Stimulated activated CD4-positive, alpha-beta T cell treated with anti-CD3 and anti-CD28 coated beads, Interleukin-4, amount 100 ng/mL, for 48 hours (primary cell): ENCODE results near the gene PTPN12.
"Not testable (repeated sequence)": the region's sequence is repeated elsewhere in the genome, so short reads cannot be mapped to it uniquely, and the experiment has no call there.

Experiments
- DNase-seq, 2 donors: peaks; one replicate each; pipeline ENCODE4 v3.0.0-alpha.2; 2020; ENCODE audit warnings: low read depth in 2 of 2

The PTPN12 gene

DNA sequence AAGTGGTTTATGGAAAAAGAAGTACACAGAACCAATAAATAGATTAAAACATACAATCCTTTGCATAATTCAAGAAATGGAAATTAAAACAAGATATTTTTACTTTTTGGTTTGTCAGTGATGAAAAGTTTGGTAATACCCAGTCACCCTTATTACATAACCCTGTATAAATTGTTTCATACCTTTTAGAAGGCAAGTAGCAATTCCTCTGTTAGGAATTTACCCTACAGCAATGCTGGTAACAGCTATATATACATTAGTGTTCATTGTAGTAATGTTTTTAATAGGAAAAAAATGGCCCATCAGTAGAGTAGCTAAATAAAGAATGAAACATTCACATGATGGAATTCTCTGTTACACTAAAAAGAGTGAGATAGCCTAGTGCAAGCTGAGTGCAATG is 42.7 kb downstream of the PTPN12 start:
- DNase-seq, result no peak

DNA sequence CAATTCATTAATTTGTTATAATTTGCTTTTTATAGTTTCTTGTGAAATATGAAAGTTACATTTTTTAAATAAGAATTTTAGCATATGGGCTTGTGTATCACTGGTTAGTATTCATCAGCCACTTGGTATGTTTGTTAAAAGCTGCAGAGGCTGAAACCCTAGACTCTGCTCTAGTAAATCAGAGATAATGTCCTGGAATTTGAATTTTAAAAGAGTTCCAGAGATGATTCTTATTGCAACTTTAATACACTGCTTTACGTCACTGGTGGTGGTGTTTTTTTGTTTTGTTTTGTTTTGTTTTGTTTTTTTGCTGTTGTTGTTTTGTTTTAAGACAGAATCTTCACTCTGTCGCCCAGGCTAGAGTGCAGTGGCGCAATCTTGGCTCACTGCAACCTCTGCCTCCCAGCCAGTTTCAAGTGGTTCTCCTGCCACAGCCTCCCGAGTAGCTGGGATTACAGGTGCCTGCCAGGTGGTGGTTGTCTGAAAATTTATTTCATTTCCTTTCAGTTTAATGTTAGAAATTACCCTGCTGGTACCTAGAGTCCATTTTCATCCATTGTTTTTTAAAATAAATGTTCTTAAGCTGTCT is 43.8 kb downstream of the PTPN12 start:
- no peak for DNase-seq

- no peak for DNase-seq
These were observed 50.2 kb downstream of the PTPN12 start for GRCh38 chr7:77587272-77587671.

GRCh38 chr7:77600952-77601351 is 63.9 kb downstream of the PTPN12 start:
- no peak for DNase-seq

DNA sequence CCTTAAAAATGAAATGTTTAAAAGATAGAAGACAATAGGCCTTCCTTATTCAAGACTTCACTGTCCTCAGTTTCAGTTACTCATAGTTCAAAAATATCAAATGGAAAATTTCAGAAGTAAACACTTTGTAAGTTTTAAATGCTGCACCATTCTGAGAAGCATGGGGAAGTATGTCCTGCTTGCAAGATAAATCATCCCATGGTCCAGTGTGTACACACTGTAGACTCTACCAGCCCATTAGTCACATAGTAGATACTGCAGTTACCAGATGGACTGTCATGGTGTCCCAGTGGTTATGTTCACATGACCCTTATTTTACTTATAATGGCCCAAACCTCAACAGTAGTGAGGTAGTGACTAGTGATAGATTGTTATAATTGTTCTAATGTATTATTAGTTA is 69.5 kb downstream of the PTPN12 start:
- no peak for DNase-seq

DNA sequence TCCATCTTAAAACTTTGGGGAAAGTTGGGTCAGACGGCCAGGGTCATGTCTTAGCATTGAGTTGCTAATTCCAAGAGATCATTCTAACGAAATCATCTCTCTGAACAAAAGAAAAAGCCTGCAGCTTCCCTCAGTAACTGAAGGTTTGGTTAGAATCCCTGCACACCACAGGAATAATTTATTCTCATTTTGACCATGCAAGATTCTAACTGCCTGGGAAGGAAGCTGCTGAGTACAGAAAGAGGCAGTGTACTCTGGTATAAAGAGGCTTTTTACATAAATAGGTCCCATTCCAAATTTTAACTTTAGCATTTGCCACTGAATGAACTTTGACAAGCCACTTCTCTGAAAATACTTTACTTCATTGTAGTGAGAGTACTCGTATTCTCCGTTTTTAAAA is 82.2 kb downstream of the PTPN12 start:
- DNase-seq, result no peak

- no peak for DNase-seq
These were observed 89.7 kb downstream of the PTPN12 start for GRCh38 chr7:77626586-77627308.

GRCh38 chr7:77627309-77627676 is 90.2 kb downstream of the PTPN12 start:
- DNase-seq, result no peak

DNA sequence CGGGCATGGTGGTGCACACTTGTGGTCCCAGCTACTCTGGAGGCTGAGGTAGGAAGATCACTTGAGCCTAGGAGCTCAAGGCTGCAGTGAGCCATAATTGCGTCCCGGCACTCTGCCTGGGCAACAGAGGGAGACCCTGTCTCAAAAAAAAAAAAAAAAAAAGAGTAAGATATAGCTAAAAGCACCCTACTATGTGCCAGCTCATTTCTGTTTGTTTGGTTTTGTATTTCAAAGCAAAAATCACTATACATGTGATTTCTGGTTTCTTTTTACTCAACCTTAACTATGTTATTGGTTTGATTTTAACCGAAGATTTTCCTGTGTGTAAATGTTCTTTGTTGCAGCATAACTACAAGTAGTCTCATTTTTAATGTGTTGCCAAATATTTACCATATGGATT is 92.7 kb downstream of the PTPN12 start:
- DNase-seq, result no peak

DNA sequence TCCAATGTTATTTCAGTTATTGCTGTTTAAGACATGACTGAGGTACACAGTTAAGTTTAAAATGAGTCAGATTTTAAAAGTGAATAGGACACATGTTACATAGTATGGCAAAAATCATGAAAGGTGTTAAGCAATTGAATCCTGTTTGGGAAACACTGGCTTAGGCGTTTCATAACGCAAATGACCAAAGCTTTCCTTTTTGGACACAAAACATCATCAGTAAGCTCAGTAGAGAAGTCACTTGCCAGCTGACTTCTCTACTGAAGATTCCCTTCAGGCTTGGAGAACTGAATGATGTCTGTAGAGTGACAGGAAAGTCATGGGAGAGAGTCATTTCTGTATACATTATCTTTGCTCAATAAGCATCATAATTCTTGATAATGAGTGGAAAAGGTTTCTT is 94.7 kb downstream of the PTPN12 start:
- no peak for DNase-seq

DNA sequence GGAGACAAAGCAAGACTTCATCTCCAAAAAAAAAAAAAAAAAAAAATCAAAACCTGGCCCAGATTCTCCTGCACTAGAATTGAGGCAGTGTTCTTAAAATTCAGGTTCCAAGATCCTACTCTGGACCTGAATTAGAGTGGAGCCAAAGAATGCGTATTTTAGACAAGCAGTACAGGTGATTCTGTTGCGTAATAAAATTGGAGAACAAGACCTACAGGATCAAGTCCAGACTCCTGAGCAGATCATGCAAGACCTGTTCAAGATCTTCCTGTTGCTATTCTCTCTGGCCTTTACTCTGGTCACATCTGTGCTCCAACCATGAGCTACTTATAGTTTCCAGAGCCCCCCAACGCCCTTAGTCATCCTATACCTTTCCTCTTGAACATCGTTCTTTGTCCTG is 107.7 kb downstream of the PTPN12 start:
- DNase-seq, result no peak

GRCh38 chr7:77648742-77649338 is 111.7 kb downstream of the PTPN12 start:
- no peak for DNase-seq

DNA sequence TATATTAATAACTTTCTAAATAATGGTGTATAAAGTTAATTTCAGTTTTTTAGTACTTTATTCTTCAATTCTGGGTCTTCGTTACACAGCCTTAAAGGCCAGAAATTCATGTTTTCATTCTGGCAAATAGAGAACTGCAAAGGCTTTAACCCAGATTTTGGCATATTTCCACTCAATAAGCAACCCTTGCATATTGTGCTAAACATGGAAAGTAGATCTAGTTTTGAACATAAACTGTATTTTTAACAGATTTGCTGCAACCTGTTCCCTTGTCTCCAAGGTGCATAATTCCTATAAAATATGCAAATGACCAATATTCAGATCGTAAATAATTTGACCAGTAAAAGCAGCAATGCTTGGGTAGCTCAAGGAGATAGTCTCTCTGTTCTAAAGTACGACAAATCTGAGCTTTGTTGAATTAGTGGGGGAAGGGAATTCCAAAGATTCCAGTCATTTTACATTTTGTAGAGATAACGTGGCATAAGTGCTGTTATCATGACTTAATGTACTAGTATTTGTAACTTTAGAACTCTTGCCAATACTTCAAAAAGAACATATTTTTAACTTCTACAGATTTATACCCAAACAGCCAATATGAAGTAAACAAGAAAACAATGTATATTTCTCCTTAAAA is 112.7 kb downstream of the PTPN12 start:
- no peak for DNase-seq

DNA sequence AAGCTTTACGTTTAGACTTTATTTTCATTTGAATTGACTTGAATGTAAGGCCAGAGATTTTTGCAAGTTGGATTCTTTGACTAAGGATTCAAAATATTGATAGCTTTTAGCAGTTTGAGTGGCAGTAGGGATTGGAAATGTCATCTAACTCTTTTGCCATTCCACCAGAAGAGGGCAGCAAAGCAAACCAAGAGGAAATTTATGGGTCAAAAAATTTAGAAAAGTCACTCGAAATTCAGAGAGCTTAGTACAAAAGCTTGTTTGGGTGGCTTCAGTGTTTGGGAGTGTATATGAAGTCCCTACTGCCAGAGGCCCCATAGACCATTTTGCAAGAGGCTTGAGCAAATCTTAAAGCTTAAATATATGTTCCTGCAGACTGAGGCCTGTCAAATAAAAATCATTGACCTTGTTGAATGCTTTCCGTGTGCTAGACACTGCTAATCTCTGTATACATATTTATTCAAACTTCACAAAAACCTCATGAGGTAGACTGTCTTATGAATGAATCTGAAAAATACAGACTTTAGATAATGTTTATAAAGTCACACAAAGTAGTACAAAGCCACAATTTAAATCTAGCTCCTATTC is 114.6 kb downstream of the PTPN12 start:
- DNase-seq, result peak; percentile 6 to 23

GRCh38 chr7:77652826-77653225 is 115.7 kb downstream of the PTPN12 start:
- not testable (repeated sequence) for DNase-seq

DNA sequence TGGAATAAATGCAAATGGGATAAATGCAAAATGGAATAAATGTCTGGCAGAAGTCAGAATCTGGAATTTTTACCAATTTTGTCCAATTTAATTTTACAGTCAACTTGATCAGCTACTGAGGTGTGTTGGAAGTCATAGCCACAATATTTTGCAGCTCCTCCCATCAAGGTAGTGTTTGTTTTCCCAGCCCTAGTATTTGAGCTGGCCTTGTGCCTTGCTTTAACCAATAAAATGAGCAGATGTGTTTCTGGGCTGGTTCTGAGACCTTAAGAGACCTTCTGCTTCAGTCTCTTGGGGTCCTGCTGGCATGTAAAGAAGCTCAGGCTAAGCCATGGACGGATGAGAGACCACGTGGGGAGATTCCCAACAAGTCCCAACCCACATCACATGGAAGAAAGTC is 116.5 kb downstream of the PTPN12 start:
- no peak for DNase-seq

- DNase-seq, result no peak
These were observed 118.3 kb downstream of the PTPN12 start for GRCh38 chr7:77655356-77655755.

DNA sequence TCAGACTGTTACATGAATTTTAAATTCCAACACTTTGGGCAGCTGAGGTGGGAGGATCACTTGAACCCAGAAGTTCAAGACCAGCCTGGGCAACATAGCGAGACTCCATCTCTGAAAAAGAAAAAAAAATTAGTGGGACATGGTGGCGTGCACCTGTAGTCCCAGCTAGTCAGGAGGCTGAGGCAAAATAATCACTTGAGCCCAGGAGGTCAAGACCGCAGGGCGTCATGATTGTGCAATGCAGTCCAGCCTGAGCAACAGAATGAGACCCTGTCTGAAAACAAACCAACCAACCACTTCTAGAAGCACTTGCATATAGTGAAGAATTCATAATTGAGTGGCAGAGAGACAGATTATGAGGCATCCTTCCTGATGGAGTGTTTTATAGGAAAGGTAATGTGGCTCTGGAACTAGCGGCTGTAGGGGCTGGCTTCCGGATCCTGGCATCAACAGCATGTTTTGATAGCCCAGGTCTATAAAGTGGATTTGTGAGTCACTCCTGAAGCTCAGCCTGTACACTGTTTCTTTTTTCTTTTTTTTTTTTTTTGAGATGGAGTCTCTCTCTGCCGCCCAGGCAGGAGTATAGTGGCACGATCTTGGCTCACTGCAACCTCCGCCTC is 118.9 kb downstream of the PTPN12 start:
- no peak for DNase-seq

- DNase-seq, result no peak
These were observed 120.5 kb downstream of the PTPN12 start for GRCh38 chr7:77657427-77658224.

- no peak for DNase-seq
These were observed 121.8 kb downstream of the PTPN12 start for GRCh38 chr7:77658928-77659327.

- DNase-seq, result no peak
These were observed 124.7 kb downstream of the PTPN12 start for GRCh38 chr7:77661816-77662215.
